Spleen (tissue), 7 donors: Measurements from ENCODE around the gene DEPP1.

ENCODE experiments used
- CTCF ChIP-seq, 11 experiments: fragments of 200-600 bp in 7 of 11; fragments of 450-650 bp in 4 of 11; sonication (generic) in 4 of 11; IDR thresholded peaks in 8 of 11; conservative IDR thresholded peaks in 3 of 11; 1 replicate in 7 of 11; 2 replicates in 4 of 11; pipeline versions ENCODE4 v1.4.0 to v1.8.0; 2016 to 2021; ENCODE audit warnings: antibody characterized with exemption in 11 of 11, inconsistent platforms in 4 of 11, mild to moderate bottlenecking in 1 of 11
- POLR2A ChIP-seq, 3 donors: fragments of 450-650 bp; IDR thresholded peaks; one replicate each; pipeline ENCODE4 v1.5.1; 2017; ENCODE audit warnings: antibody characterized with exemption in 3 of 3, mild to moderate bottlenecking in 1 of 3
- POLR2AphosphoS5 ChIP-seq, 3 donors: sonication (generic); formaldehyde crosslinking; IDR thresholded peaks; one replicate each; pipeline ENCODE4 v1.5.1; 2017; ENCODE audit warnings: antibody characterized with exemption in 3 of 3
- donor health status: DM: no; HTN: no; CAD: no; lungs with moderate emphysema.
- donor health status: DM: no; HTN: no; CAD: no.
- donor health status: DM: no; HTN: no; CAD: no.

DNA sequence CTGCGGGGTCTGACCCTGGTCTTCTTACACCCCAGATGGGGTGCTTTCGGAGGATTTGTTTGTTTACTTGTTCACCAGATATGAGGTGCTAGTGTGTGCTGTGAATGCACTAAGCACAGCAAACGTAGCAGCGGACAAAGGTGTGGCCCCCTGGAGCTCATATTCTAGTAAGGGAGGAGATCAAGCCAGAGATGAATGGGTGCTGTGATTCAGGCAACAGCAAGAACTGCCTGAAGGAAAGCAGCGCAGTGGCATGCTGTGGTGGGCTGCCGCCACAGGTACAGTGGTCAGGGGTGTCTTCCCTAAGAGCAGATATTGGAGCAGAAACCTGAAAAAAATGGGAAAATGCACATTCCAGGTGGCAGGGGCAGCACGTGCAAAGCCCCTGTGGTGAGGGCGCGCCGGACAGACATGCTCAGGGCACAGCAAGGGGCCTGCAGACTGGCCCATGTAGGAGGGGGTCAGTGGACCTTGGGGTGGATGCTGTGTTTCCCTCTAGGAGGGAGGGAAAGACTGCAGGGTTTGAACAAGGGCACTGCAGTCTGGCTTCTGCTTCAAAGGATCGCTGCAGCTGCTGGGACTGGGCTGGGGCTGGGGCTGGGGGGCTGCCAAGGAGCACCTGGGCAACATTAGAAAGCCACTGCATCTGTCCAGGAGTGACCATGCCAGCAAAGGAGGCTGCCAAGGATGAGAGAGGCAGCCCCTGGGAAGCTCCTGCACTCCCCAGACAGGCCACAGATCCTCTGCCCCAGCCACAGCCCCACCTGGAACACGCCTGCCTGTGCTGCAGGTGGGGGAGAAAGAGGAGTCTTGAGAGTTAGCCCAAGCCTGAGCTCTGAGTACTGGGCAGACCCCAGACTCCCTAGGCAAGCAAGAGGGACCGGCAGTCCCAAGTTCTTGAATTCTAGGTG, 927 bp upstream of the DEPP1 start:
- TF ChIP-seq CTCF (IDR thresholded peaks at IDR 0.05 in 8 of 11, conservative IDR thresholded peaks at IDR 0.05 in 3 of 11) (no peak), POLR2A (IDR thresholded peaks at IDR 0.05) (no peak), POLR2AphosphoS5 (IDR thresholded peaks at IDR 0.05) (no peak)
